Hepatocyte (in vitro differentiated cells): ENCODE results near the gene CENPP. TPM values are rescaled to one million over a fixed set of nuclear protein-coding genes. Genes with fewer than 3 reads are reported as not detected.

Experiments
- DNase-seq: peaks from one replicate; pipeline ENCODE4 v3.0.0-alpha.2; 2016; ENCODE audit warnings: low spot score
- H2AFZ ChIP-seq: fragments of 200-600 bp; sonication (generic); 2 replicates; pipeline ENCODE4 v1.6.0; 2016; ENCODE audit warnings: antibody characterized with exemption, mild to moderate bottlenecking
- H3K27ac ChIP-seq: fragments of 200-600 bp; sonication (generic); 2 replicates; pipeline ENCODE4 v1.5.1; 2016; ENCODE audit warnings: mild to moderate bottlenecking
- H3K27me3 ChIP-seq: fragments of 200-600 bp; sonication (generic); 2 replicates; pipeline ENCODE4 v1.6.1; 2016
- H3K36me3 ChIP-seq: fragments of 200-600 bp; sonication (generic); replicated peaks from 2 replicates; pipeline ENCODE4 v1.5.1; 2016; ENCODE audit warnings: low read depth; ENCODE audit not compliant: insufficient read depth
- H3K4me1 ChIP-seq: fragments of 200-600 bp; sonication (generic); 2 replicates; pipeline ENCODE4 v1.5.1; 2016; ENCODE audit warnings: mild to moderate bottlenecking, moderate library complexity; ENCODE audit not compliant: insufficient read depth
- H3K4me2 ChIP-seq: fragments of 200-600 bp; sonication (generic); 2 replicates; pipeline ENCODE4 v1.6.0; 2016
- H3K4me3 ChIP-seq: fragments of 200-600 bp; sonication (generic); 2 replicates; pipeline ENCODE4 v1.5.1; 2016; ENCODE audit warnings: mild to moderate bottlenecking
- H3K79me2 ChIP-seq: fragments of 200-600 bp; sonication (generic); 2 replicates; pipeline ENCODE4 v1.6.0; 2017; ENCODE audit warnings: mild to moderate bottlenecking
- H3K9me2 ChIP-seq: fragments of 200-600 bp; sonication (generic); replicated peaks from 2 replicates; pipeline ENCODE4 v1.6.0; 2017; ENCODE audit warnings: mild to moderate bottlenecking; ENCODE audit not compliant: insufficient read depth
- H3K9me3 ChIP-seq: fragments of 200-600 bp; sonication (generic); 2 replicates; pipeline ENCODE4 v1.5.1; 2016; ENCODE audit warnings: low read depth, mild to moderate bottlenecking
- H4K20me1 ChIP-seq: fragments of 200-600 bp; sonication (generic); 2 replicates; pipeline ENCODE4 v1.6.0; 2016; ENCODE audit warnings: mild to moderate bottlenecking; ENCODE audit not compliant: insufficient read depth, poor library complexity, severe bottlenecking
- CTCF ChIP-seq: fragments of 200-600 bp; sonication (generic); IDR thresholded peaks from 2 replicates; pipeline ENCODE4 v1.5.1; 2016; ENCODE audit warnings: antibody characterized with exemption, mild to moderate bottlenecking; ENCODE audit not compliant: poor library complexity
- EZH2 ChIP-seq: fragments of 200-600 bp; sonication (generic); IDR thresholded peaks from 2 replicates; pipeline ENCODE4 v1.6.1; 2016; ENCODE audit warnings: antibody characterized with exemption, mild to moderate bottlenecking, borderline replicate concordance
- EZH2phosphoT487 ChIP-seq: fragments of 200-600 bp; sonication (generic); IDR thresholded peaks from one replicate; pipeline ENCODE4 v1.6.1; 2018; ENCODE audit warnings: antibody characterized with exemption, mild to moderate bottlenecking, low read depth, moderate library complexity; ENCODE audit not compliant: unreplicated experiment, severe bottlenecking
- WGBS: methylation state at CpG from one replicate; pipeline ENCODE4 v1.1.6; 2016; ENCODE audit warnings: low lambda C conversion rate; ENCODE audit errors: missing lambda C conversion rate; 5-methylcytosine and 5-hydroxymethylcytosine counted together
- polyA plus RNA-seq: library from polyadenylated mRNA; unstranded; fragments of >200 nt; fragmentation: Nextera tagmentation; extraction: Ambion mirVana; gene quantifications from 2 replicates; pipeline ENCODE4 v1.2.1, GENCODE V29; 2016
- total RNA-seq: library from RNA; depleted of rRNA; stranded (reverse); fragments of >200 nt; gene quantifications from 2 replicates; pipeline ENCODE4 v1.2.3, GENCODE V29; 2014

The CENPP gene
- total and polyA plus RNA-seq, 2 experiments from 2014 or later, result 5.1 to 5.9 TPM

- WGBS, result 97% methylated on average over 11 of the region's 11 CpGs
- Histone ChIP-seq H3K36me3 (no peaks in the 10 kb centered on the region), H3K9me3 (no peaks in the 10 kb centered on the region), H3K27ac (no peak overlapping the region), H3K9me2 (no peaks in the 10 kb centered on the region), H3K4me3 (no peak overlapping the region), H4K20me1 (no peaks in the 10 kb centered on the region), H3K79me2 (peaks cover 2% of the 10 kb centered on the region), H2AFZ (no peak overlapping the region), H3K27me3 (no peaks in the 10 kb centered on the region), H3K4me2 (no peak overlapping the region), H3K4me1 (no peaks in the 10 kb centered on the region)
- TF ChIP-seq EZH2phosphoT487, result no peak
- no peak for TF ChIP-seq CTCF
- no peak for TF ChIP-seq EZH2
- DNase-seq, result no peak
Measured at GRCh38 chr9:92647671-92648473, 322.1 kb downstream of the CENPP start.

GRCh38 chr9:92648474-92648971 lies 322.8 kb downstream of the CENPP start:
- H3K4me2 ChIP-seq, result no peak overlapping the region
- H3K27me3 ChIP-seq, result no peaks in the 10 kb centered on the region
- no peak for TF ChIP-seq EZH2
- no peak for TF ChIP-seq CTCF
- WGBS, result 90% methylated on average over 6 of the region's 6 CpGs
- no peaks in the 10 kb centered on the region for H3K4me1 ChIP-seq
- no peaks in the 10 kb centered on the region for H3K36me3 ChIP-seq
- no peak overlapping the region for H3K4me3 ChIP-seq
- H3K9me2 ChIP-seq, result no peaks in the 10 kb centered on the region
- no peak overlapping the region for H3K27ac ChIP-seq
- no peaks in the 10 kb centered on the region for H3K9me3 ChIP-seq
- no peak for DNase-seq
- H2AFZ ChIP-seq, result no peak overlapping the region
- peaks cover 2% of the 10 kb centered on the region for H3K79me2 ChIP-seq
- H4K20me1 ChIP-seq, result no peaks in the 10 kb centered on the region

- Histone ChIP-seq H2AFZ (no peak overlapping the region), H3K9me2 (no peaks in the 10 kb centered on the region), H3K4me3 (no peak overlapping the region), H3K27ac (no peak overlapping the region), H3K27me3 (no peaks in the 10 kb centered on the region), H3K79me2 (peaks cover 2% of the 10 kb centered on the region), H3K36me3 (no peaks in the 10 kb centered on the region), H3K4me2 (no peak overlapping the region), H4K20me1 (no peaks in the 10 kb centered on the region), H3K4me1 (no peaks in the 10 kb centered on the region), H3K9me3 (no peaks in the 10 kb centered on the region)
- WGBS, result 98% methylated on average over 5 of the region's 5 CpGs
- no peak for TF ChIP-seq EZH2
- no peak for DNase-seq
Measured at GRCh38 chr9:92649007-92649406, 323.3 kb downstream of the CENPP start.

GRCh38 chr9:92650296-92650695 lies 324.5 kb downstream of the CENPP start:
- no peak overlapping the region for H2AFZ ChIP-seq

More at GRCh38 chr9:92650296-92650695, 324.5 kb downstream of the CENPP start:
- Histone ChIP-seq H3K79me2 (peaks cover 2% of the 10 kb centered on the region), H3K4me1 (no peaks in the 10 kb centered on the region), H3K36me3 (no peaks in the 10 kb centered on the region), H4K20me1 (no peaks in the 10 kb centered on the region), H3K4me2 (no peak overlapping the region), H3K27me3 (no peaks in the 10 kb centered on the region), H3K9me3 (no peaks in the 10 kb centered on the region), H3K9me2 (no peaks in the 10 kb centered on the region), H3K4me3 (no peak overlapping the region), H3K27ac (no peak overlapping the region)
- 99% methylated on average over 6 of the region's 6 CpGs for WGBS
- DNase-seq, result no peak
- TF ChIP-seq EZH2phosphoT487, result no peak
